ENCODE measurements around the gene UTS2B. TPM values are rescaled to one million over a fixed set of nuclear protein-coding genes. Genes with fewer than 3 reads are reported as not detected.

Gene UTS2B
- total RNA-seq, 2 donors from 2014 or later, result 0.81 TPM; not detected in 1

GRCh38 chr3:191220908-191221307 is 109.4 kb downstream of the UTS2B start:
- no peak for DNase-seq (ENCODE audit: low spot score)
- no peak overlapping the region for H3K4me3 ChIP-seq
- no peaks in the 10 kb centered on the region for H3K27me3 ChIP-seq (replicated peaks; ENCODE audit: insufficient read depth)
- H3K9me3 ChIP-seq, result no peaks in the 10 kb centered on the region
- no peaks in the 10 kb centered on the region for H3K4me1 ChIP-seq (ENCODE audit: control insufficient read depth in 1 of 2, low read depth in 2 of 2)
- ATAC-seq (ENCODE audit: insufficient number of reproducible peaks, low FRiP score, low read depth), result no peak
- no peak for TF ChIP-seq CTCF (IDR thresholded peaks at IDR 0.05)
- no peaks in the 10 kb centered on the region for H3K36me3 ChIP-seq
- H3K27ac ChIP-seq, result no peak overlapping the region

GRCh38 chr3:191217301-191217700 is 113.0 kb downstream of the UTS2B start:
- no peak for ATAC-seq (ENCODE audit: insufficient number of reproducible peaks, low FRiP score, low read depth)

More at GRCh38 chr3:191217301-191217700, 113.0 kb downstream of the UTS2B start:
- H3K27me3 ChIP-seq (replicated peaks; ENCODE audit: insufficient read depth), result no peaks in the 10 kb centered on the region
- DNase-seq (ENCODE audit: low spot score), result no peak
- no peak overlapping the region for H3K27ac ChIP-seq
- H3K4me3 ChIP-seq, result no peak overlapping the region
- H3K36me3 ChIP-seq, result no peaks in the 10 kb centered on the region
- H3K4me1 ChIP-seq (ENCODE audit: control insufficient read depth in 1 of 2, low read depth in 2 of 2), result no peaks in the 10 kb centered on the region
- H3K9me3 ChIP-seq, result no peaks in the 10 kb centered on the region
- TF ChIP-seq CTCF (IDR thresholded peaks at IDR 0.05), result no peak

Other genes with a start within 250 kb of the UTS2B start
- not detected for gene OSTN, start 131.3 kb downstream of the UTS2B start, total RNA-seq
- gene CCDC50, start 1.1 kb downstream of the UTS2B start, total RNA-seq, result 100 to 1,000 TPM in 1 of 2 donors, 10 to 100 TPM in 1; 99.5 to 169 TPM
- not detected for gene PYDC2, start 130.6 kb upstream of the UTS2B start, total RNA-seq